ENCODE measurements around the gene MTMR12. TPM values are rescaled to one million over a fixed set of nuclear protein-coding genes. Genes with fewer than 3 reads are reported as not detected.
A peak's percentile ranks its signal among the peaks of the same experiment; 100 is the strongest.

MTMR12 gene
- total RNA-seq, 4 donors from 2014 or later = 13.8 to 27.5 (median 17.4) TPM

- no peak overlapping the region for H3K4me3 ChIP-seq
- no peak overlapping the region for H3K27ac ChIP-seq
- DNase-seq = no peak
- H3K9me3 ChIP-seq = no peaks in the 10 kb centered on the region
- H3K4me1 ChIP-seq = peaks cover 0 to 29% (median 1%) of the 10 kb centered on the region in 3 donors
- H3K36me3 ChIP-seq = peaks cover 0 to 97% (median 11%) of the 10 kb centered on the region in 3 donors
- TF ChIP-seq POLR2A (IDR thresholded peaks at IDR 0.05) (no peak), CTCF (IDR thresholded peaks at IDR 0.05) (no peak)
- H3K27me3 ChIP-seq = no peaks in the 10 kb centered on the region
- intact Hi-C loops (cut with DNase I) = loop anchor here (10.0 kb wide), 1 partner anchor 345 kb away; the partner anchor contains the start of gene SUB1
- 59 to 80% methylated on average over 5 of the region's 5 CpGs for WGBS, 2 donors
Observed at GRCh38 chr5:32239385-32239784, 73.4 kb downstream of the MTMR12 start.

GRCh38 chr5:32233696-32234447, 78.9 kb downstream of the MTMR12 start:
- H3K9me3 ChIP-seq = no peaks in the 10 kb centered on the region
- H3K4me3 ChIP-seq = no peak overlapping the region
- DNase-seq = no peak
- H3K27ac ChIP-seq = peak overlapping the region; percentile 44 to 74 (median 55)
- WGBS, 2 donors = 51 to 64% methylated on average over 6 of the region's 10 CpGs
- TF ChIP-seq POLR2A (IDR thresholded peaks at IDR 0.05) (no peak), CTCF (IDR thresholded peaks at IDR 0.05) (no peak)
- peaks cover 15 to 55% (median 26%) of the 10 kb centered on the region in 3 donors for H3K4me1 ChIP-seq
- no peaks in the 10 kb centered on the region for H3K27me3 ChIP-seq
- H3K36me3 ChIP-seq = peaks cover 0 to 80% (median 0%) of the 10 kb centered on the region in 3 donors
- intact Hi-C loops (cut with DNase I) = loop anchor here (5.0 to 10.0 kb wide), 2 partner anchors 98 to 351 kb away; partner anchors contain the start of gene SUB1

- Histone ChIP-seq H3K36me3 (peaks cover 0 to 78% (median 0%) of the 10 kb centered on the region in 3 donors), H3K27ac (peak overlapping the region; percentile 44 to 74 (median 66)), H3K9me3 (no peaks in the 10 kb centered on the region), H3K4me1 (peaks cover 15 to 53% (median 26%) of the 10 kb centered on the region in 3 donors), H3K4me3 (no peak overlapping the region), H3K27me3 (no peaks in the 10 kb centered on the region)
- intact Hi-C loops (cut with DNase I) = loop anchor here (5.0 to 10.0 kb wide), 2 partner anchors 99 to 352 kb away; partner anchors contain the start of gene SUB1
- no peak for DNase-seq
- no peak for TF ChIP-seq POLR2A (IDR thresholded peaks at IDR 0.05)
- no peak for TF ChIP-seq CTCF (IDR thresholded peaks at IDR 0.05)
- WGBS, 2 donors = 67 to 71% methylated on average over 3 of the region's 3 CpGs
Observed at GRCh38 chr5:32233220-32233695, 79.5 kb downstream of the MTMR12 start.

GRCh38 chr5:32232441-32233219, 80.1 kb downstream of the MTMR12 start:
- H3K36me3 ChIP-seq = peaks cover 0 to 75% (median 0%) of the 10 kb centered on the region in 3 donors
- 32 to 36% methylated on average over 10 to 11 of the region's 11 CpGs for WGBS, 2 donors
- H3K4me1 ChIP-seq = peaks cover 15 to 53% (median 26%) of the 10 kb centered on the region in 3 donors
- TF ChIP-seq CTCF (IDR thresholded peaks at IDR 0.05) (peak; percentile 82 to 93 (median 87)), POLR2A (IDR thresholded peaks at IDR 0.05) (no peak)
- DNase-seq = no peak
- no peak overlapping the region for H3K4me3 ChIP-seq
- intact Hi-C loops (cut with DNase I) = loop anchor here (5.0 to 10.0 kb wide), 2 partner anchors 100 to 352 kb away; partner anchors contain the start of gene SUB1
- peak overlapping the region; percentile 36 to 74 (median 66) for H3K27ac ChIP-seq
- no peaks in the 10 kb centered on the region for H3K9me3 ChIP-seq
- H3K27me3 ChIP-seq = no peaks in the 10 kb centered on the region
